Left hindlimb (tissue), 1 donor: Measurements from ENCODE around the gene CSRNP3.

ENCODE experiments used
- DNase-seq: peaks from one replicate; pipeline ENCODE4 v3.0.0-alpha.2; 2018

CSRNP3 gene

GRCh38 chr2:165692906-165693305 lies 223.4 kb downstream of the CSRNP3 start:
- no peak for DNase-seq

- DNase-seq: no peak
Measured at GRCh38 chr2:165693838-165694237, 224.3 kb downstream of the CSRNP3 start.

- no peak for DNase-seq
Measured at GRCh38 chr2:165697748-165698443, 228.4 kb downstream of the CSRNP3 start.

- DNase-seq: no peak
Measured at GRCh38 chr2:165698444-165698884, 229.0 kb downstream of the CSRNP3 start.

GRCh38 chr2:165699946-165700345 lies 230.4 kb downstream of the CSRNP3 start:
- no peak for DNase-seq

- DNase-seq: no peak
Measured at GRCh38 chr2:165700531-165700930, 231.0 kb downstream of the CSRNP3 start.

- no peak for DNase-seq
Measured at GRCh38 chr2:165701147-165701546, 231.6 kb downstream of the CSRNP3 start.

- no peak for DNase-seq
Measured at GRCh38 chr2:165706960-165707487, 237.5 kb downstream of the CSRNP3 start.

- DNase-seq: no peak
Measured at GRCh38 chr2:165716091-165716490, 246.6 kb downstream of the CSRNP3 start.

GRCh38 chr2:165718610-165719210 lies 249.2 kb downstream of the CSRNP3 start:
- DNase-seq: no peak

- DNase-seq: peak; percentile 54
Measured at GRCh38 chr2:165720511-165720910, 251.0 kb downstream of the CSRNP3 start.

- DNase-seq: no peak
Measured at GRCh38 chr2:165725421-165725820, 255.9 kb downstream of the CSRNP3 start.
